ENCODE data around the gene RCL1.

RCL1 gene

GRCh38 chr9:4861736-4862451 is 69.2 kb downstream of the RCL1 start:
- Mint-ChIP-seq H3K27me3 (no peaks in the 10 kb centered on the region), H3K4me1 (peaks cover 4% of the 10 kb centered on the region), H3K27ac (ENCODE audit: low read depth) (no peak overlapping the region), H3K4me3 (no peak overlapping the region), H3K9me3 (no peaks in the 10 kb centered on the region), H3K36me3 (ENCODE audit: insufficient read depth) (peaks cover 4% of the 10 kb centered on the region)
- DNase-seq (ENCODE audit: low spot score in 2 of 2) (no peak), ATAC-seq (replicated peaks; ENCODE audit: extremely low read depth, poor library complexity, severe bottlenecking) (no peak)

GRCh38 chr9:4862506-4863250 is 69.9 kb downstream of the RCL1 start:
- DNase-seq (ENCODE audit: low spot score in 2 of 2): no peak
- H3K36me3 Mint-ChIP-seq (ENCODE audit: insufficient read depth): peaks cover 4% of the 10 kb centered on the region
- ATAC-seq (replicated peaks; ENCODE audit: extremely low read depth, poor library complexity, severe bottlenecking): no peak
- H3K4me3 Mint-ChIP-seq: no peak overlapping the region
- H3K27me3 Mint-ChIP-seq: no peaks in the 10 kb centered on the region
- H3K27ac Mint-ChIP-seq (ENCODE audit: low read depth): no peak overlapping the region
- H3K4me1 Mint-ChIP-seq: no peaks in the 10 kb centered on the region
- no peaks in the 10 kb centered on the region for H3K9me3 Mint-ChIP-seq

DNA sequence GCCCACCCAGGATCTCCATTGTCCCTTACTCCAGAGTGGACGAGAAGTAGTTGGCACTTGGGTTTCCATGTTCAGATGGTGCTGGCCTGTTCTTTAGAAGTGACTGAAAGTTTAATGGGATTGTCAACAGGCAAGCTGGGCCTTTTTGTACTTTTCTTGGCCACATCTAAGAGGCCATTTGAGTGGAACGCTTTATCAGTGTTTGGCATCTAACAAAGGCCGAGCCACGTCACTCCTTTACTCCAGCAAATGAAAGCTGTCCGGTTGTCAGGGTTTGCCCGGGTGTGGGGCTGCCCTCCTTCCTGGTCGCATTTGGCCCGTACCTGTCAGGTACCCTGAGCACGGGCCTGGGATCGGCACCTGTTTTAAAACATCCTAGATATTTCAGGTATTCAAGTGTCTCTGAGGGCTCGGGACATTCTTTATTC is 71.5 kb downstream of the RCL1 start:
- ATAC-seq (replicated peaks; ENCODE audit: extremely low read depth, poor library complexity, severe bottlenecking) (no peak), DNase-seq (ENCODE audit: low spot score in 2 of 2) (no peak)
- no peaks in the 10 kb centered on the region for H3K9me3 Mint-ChIP-seq
- peaks cover 2% of the 10 kb centered on the region for H3K36me3 Mint-ChIP-seq (ENCODE audit: insufficient read depth)
- H3K4me3 Mint-ChIP-seq: no peak overlapping the region
- no peak overlapping the region for H3K27ac Mint-ChIP-seq (ENCODE audit: low read depth)
- H3K4me1 Mint-ChIP-seq: no peaks in the 10 kb centered on the region
- no peaks in the 10 kb centered on the region for H3K27me3 Mint-ChIP-seq

- H3K27me3 Mint-ChIP-seq: no peaks in the 10 kb centered on the region
- no peaks in the 10 kb centered on the region for H3K4me1 Mint-ChIP-seq
- DNase-seq (ENCODE audit: low spot score in 2 of 2) (no peak), ATAC-seq (replicated peaks; ENCODE audit: extremely low read depth, poor library complexity, severe bottlenecking) (no peak)
- H3K4me3 Mint-ChIP-seq: no peak overlapping the region
- H3K27ac Mint-ChIP-seq (ENCODE audit: low read depth): no peak overlapping the region
- H3K36me3 Mint-ChIP-seq (ENCODE audit: insufficient read depth): peaks cover 5% of the 10 kb centered on the region
- H3K9me3 Mint-ChIP-seq: no peaks in the 10 kb centered on the region
These were observed 72.0 kb downstream of the RCL1 start for GRCh38 chr9:4864698-4865097.

DNA sequence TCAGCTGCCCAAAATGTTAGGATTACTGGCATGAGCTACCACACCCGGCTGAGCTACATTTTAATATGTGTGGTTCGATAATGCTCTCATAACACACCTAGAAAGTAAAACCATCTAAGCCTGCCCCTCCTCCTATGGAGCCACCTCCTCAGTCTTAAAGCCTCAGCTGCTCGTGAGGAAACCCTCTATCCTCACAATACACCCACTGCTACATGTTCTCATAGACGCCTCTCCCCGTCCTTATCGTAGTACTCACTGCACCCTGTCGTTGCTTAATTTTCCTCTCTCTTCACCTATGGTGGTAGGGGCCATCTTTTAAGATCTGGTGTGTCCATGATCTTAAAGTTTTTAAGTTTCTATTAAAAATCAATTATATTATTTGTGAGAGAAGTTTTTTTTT is 72.9 kb downstream of the RCL1 start:
- H3K9me3 Mint-ChIP-seq: no peaks in the 10 kb centered on the region
- no peak overlapping the region for H3K4me3 Mint-ChIP-seq
- DNase-seq (ENCODE audit: low spot score in 2 of 2) (no peak), ATAC-seq (replicated peaks; ENCODE audit: extremely low read depth, poor library complexity, severe bottlenecking) (no peak)
- H3K27ac Mint-ChIP-seq (ENCODE audit: low read depth): no peak overlapping the region
- peaks cover 5% of the 10 kb centered on the region for H3K36me3 Mint-ChIP-seq (ENCODE audit: insufficient read depth)
- H3K27me3 Mint-ChIP-seq: no peaks in the 10 kb centered on the region
- H3K4me1 Mint-ChIP-seq: no peaks in the 10 kb centered on the region

- no peak overlapping the region for H3K4me3 Mint-ChIP-seq
- no peak for ATAC-seq (replicated peaks; ENCODE audit: extremely low read depth, poor library complexity, severe bottlenecking)
- no peaks in the 10 kb centered on the region for H3K9me3 Mint-ChIP-seq
- no peaks in the 10 kb centered on the region for H3K4me1 Mint-ChIP-seq
- H3K36me3 Mint-ChIP-seq (ENCODE audit: insufficient read depth): peaks cover 5% of the 10 kb centered on the region
- no peak for DNase-seq (ENCODE audit: low spot score in 2 of 2)
- no peaks in the 10 kb centered on the region for H3K27me3 Mint-ChIP-seq
- H3K27ac Mint-ChIP-seq (ENCODE audit: low read depth): no peak overlapping the region
These were observed 73.7 kb downstream of the RCL1 start for GRCh38 chr9:4866239-4866969.

DNA sequence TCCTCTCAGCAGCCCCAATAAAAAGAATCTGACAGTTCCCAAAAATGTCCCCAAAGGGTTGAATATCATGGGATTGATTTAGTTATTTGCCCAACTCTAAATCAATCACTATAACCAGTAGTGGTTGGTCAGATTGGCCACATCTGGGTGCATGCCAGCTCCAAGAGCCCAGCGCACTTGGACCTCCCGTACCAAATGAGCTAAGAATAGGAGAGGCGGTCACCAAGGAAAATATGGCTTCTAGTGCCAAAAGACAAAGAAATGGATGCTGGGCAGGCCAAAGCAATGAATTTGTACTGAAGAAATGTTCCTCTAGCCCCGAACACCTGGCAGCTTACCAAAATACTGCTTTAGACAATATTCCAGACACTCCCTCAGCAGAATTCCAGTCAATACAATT is 80.3 kb downstream of the RCL1 start:
- Mint-ChIP-seq H3K4me3 (no peak overlapping the region), H3K27me3 (no peaks in the 10 kb centered on the region), H3K9me3 (no peaks in the 10 kb centered on the region), H3K27ac (ENCODE audit: low read depth) (no peak overlapping the region), H3K4me1 (no peaks in the 10 kb centered on the region), H3K36me3 (ENCODE audit: insufficient read depth) (peaks cover 2% of the 10 kb centered on the region)
- no peak for ATAC-seq (replicated peaks; ENCODE audit: extremely low read depth, poor library complexity, severe bottlenecking)
- no peak for DNase-seq (ENCODE audit: low spot score in 2 of 2)

GRCh38 chr9:4875559-4875958 is 82.8 kb downstream of the RCL1 start:
- Mint-ChIP-seq H3K4me1 (no peaks in the 10 kb centered on the region), H3K27me3 (no peaks in the 10 kb centered on the region), H3K27ac (ENCODE audit: low read depth) (no peak overlapping the region), H3K36me3 (ENCODE audit: insufficient read depth) (no peaks in the 10 kb centered on the region), H3K4me3 (no peak overlapping the region), H3K9me3 (no peaks in the 10 kb centered on the region)
- no peak for DNase-seq (ENCODE audit: low spot score in 2 of 2)
- no peak for ATAC-seq (replicated peaks; ENCODE audit: extremely low read depth, poor library complexity, severe bottlenecking)

DNA sequence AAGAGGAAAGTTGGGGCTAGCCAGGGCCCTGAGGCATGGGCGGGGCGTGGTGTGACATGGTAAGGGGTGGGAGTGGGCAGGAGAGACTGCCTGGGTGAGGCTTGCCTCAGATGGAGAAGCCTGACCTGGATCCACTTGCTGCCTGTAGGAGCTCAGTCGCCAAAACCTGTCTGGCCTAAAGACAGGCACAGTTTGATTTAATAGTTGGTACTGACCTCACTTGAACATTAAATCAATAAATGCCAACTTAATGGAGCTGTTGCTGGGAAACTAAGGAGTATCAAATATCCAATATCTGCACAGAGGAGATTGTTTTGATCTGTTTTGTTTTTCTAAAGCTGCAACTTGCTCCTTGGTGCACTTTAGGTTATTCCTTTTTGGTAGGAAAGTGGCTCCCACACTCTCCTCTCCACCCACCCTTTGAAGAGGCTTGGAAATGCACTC is 86.4 kb downstream of the RCL1 start:
- no peaks in the 10 kb centered on the region for H3K36me3 Mint-ChIP-seq (ENCODE audit: insufficient read depth)
- H3K27me3 Mint-ChIP-seq: no peaks in the 10 kb centered on the region
- H3K27ac Mint-ChIP-seq (ENCODE audit: low read depth): no peak overlapping the region
- no peak overlapping the region for H3K4me3 Mint-ChIP-seq
- H3K9me3 Mint-ChIP-seq: no peaks in the 10 kb centered on the region
- no peaks in the 10 kb centered on the region for H3K4me1 Mint-ChIP-seq
- ATAC-seq (replicated peaks; ENCODE audit: extremely low read depth, poor library complexity, severe bottlenecking) (no peak), DNase-seq (ENCODE audit: low spot score in 2 of 2) (no peak)

DNA sequence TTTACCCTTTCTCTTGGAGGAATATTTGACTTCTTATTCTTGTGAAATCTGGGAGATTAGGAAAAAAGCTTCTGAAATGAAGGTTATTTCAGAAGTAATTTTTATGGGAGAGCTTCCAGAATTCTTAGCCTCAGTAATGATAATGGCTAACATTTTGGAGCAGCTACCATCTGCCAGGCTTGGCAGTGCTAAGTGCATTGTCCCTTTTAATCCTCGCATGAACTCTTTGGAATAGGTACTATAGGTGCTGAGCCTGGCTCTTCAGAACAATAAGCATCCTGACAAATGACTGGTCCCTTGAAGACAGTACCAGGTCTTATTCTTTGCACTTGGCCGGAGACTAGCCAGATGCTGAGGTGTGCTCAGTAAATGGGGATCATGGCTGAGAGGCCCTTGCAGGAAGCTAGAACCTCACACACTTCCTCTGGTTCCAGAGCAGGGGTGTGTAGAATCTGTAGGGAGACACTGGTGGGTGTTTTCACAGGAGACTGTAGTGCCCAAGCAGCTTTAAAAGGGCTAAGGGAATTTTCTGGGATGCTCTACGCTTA is 90.7 kb downstream of the RCL1 start:
- Mint-ChIP-seq H3K4me1 (no peaks in the 10 kb centered on the region), H3K27ac (ENCODE audit: low read depth) (no peak overlapping the region), H3K36me3 (ENCODE audit: insufficient read depth) (no peaks in the 10 kb centered on the region), H3K4me3 (no peak overlapping the region), H3K27me3 (no peaks in the 10 kb centered on the region), H3K9me3 (no peaks in the 10 kb centered on the region)
- ATAC-seq (replicated peaks; ENCODE audit: extremely low read depth, poor library complexity, severe bottlenecking) (no peak), DNase-seq (ENCODE audit: low spot score in 2 of 2) (no peak)

DNA sequence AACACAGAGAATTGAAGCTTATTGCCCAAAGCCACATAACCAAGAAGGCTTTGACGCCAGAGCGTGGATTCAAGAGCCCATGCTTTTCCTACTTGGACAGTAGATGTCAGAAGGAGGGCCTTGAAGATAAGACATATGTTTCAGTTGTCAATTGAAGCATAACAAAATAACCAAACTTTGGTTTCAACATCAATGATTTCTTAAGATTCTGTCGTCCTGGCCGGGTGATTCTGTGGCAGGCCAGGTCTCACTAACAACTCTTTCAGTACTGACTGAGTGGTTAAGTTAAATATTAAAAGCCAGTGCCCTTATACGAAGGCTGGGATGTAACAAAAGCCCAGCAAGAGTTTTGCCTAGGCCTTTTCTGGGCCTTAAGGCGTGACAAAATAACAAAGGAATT is 94.0 kb downstream of the RCL1 start:
- ATAC-seq (replicated peaks; ENCODE audit: extremely low read depth, poor library complexity, severe bottlenecking): no peak
- no peak overlapping the region for H3K27ac Mint-ChIP-seq (ENCODE audit: low read depth)
- DNase-seq (ENCODE audit: low spot score in 2 of 2): no peak

GRCh38 chr9:4887556-4887955 is 94.8 kb downstream of the RCL1 start:
- H3K27ac Mint-ChIP-seq (ENCODE audit: low read depth): no peak overlapping the region
- H3K4me1 Mint-ChIP-seq: no peaks in the 10 kb centered on the region
- ATAC-seq (replicated peaks; ENCODE audit: extremely low read depth, poor library complexity, severe bottlenecking): no peak
- no peaks in the 10 kb centered on the region for H3K36me3 Mint-ChIP-seq (ENCODE audit: insufficient read depth)
- no peaks in the 10 kb centered on the region for H3K27me3 Mint-ChIP-seq
- no peak for DNase-seq (ENCODE audit: low spot score in 2 of 2)
- no peaks in the 10 kb centered on the region for H3K9me3 Mint-ChIP-seq
- no peak overlapping the region for H3K4me3 Mint-ChIP-seq

More for the DNA sequence above, 94.0 kb downstream of the RCL1 start:
- H3K36me3 Mint-ChIP-seq (ENCODE audit: insufficient read depth): no peaks in the 10 kb centered on the region
- no peaks in the 10 kb centered on the region for H3K27me3 Mint-ChIP-seq
- H3K4me3 Mint-ChIP-seq: no peak overlapping the region
- H3K9me3 Mint-ChIP-seq: no peaks in the 10 kb centered on the region
- no peaks in the 10 kb centered on the region for H3K4me1 Mint-ChIP-seq

All from central memory CD8-positive, alpha-beta T cell (primary cell).